ENCODE measurements around the gene ASB8.

DNA sequence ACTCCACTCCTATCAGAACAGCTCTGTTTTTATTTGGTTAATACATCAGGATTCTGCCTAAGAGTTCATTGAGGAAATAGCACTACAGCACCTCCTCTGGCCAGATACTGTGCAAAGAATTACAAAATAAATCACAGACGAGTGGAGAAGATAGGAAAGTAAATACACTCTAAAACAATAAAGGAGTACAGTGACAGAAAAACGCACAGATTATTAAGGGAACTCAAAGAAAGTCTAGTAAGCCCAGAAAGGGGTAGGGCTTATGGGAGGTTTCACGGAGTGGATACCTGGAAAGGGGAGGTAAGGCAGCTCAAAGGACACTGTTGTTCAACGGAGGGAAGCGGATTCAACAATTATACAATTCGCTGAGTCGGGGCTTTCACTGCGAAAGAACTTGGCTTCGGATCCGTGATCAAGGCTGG, 40.2 kb upstream of the ASB8 start:
- TF ChIP-seq ISL1 (CRISPR knock-in tag; IDR thresholded peaks at IDR 0.05) (no peak), ZFP30 (CRISPR knock-in tag; IDR thresholded peaks at IDR 0.05) (no peak), ESRRG (CRISPR knock-in tag; IDR thresholded peaks at IDR 0.05) (no peak), ARNTL (CRISPR knock-in tag; IDR thresholded peaks at IDR 0.05; ENCODE audit: borderline replicate concordance, low read depth) (no peak), SNAI2 (CRISPR knock-in tag; IDR thresholded peaks at IDR 0.05) (no peak)
- TF ChIP-seq, protein P1, sequence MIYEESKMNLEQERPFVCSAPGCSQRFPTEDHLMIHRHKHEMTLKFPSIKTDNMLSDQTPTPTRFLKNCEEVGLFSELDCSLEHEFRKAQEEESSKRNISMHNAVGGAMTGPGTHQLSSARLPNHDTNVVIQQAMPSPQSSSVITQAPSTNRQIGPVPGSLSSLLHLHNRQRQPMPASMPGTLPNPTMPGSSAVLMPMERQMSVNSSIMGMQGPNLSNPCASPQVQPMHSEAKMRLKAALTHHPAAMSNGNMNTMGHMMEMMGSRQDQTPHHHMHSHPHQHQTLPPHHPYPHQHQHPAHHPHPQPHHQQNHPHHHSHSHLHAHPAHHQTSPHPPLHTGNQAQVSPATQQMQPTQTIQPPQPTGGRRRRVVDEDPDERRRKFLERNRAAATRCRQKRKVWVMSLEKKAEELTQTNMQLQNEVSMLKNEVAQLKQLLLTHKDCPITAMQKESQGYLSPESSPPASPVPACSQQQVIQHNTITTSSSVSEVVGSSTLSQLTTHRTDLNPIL (CRISPR knock-in tag; IDR thresholded peaks at IDR 0.05; ENCODE audit: low read depth): no peak
- TF ChIP-seq, protein P2, sequence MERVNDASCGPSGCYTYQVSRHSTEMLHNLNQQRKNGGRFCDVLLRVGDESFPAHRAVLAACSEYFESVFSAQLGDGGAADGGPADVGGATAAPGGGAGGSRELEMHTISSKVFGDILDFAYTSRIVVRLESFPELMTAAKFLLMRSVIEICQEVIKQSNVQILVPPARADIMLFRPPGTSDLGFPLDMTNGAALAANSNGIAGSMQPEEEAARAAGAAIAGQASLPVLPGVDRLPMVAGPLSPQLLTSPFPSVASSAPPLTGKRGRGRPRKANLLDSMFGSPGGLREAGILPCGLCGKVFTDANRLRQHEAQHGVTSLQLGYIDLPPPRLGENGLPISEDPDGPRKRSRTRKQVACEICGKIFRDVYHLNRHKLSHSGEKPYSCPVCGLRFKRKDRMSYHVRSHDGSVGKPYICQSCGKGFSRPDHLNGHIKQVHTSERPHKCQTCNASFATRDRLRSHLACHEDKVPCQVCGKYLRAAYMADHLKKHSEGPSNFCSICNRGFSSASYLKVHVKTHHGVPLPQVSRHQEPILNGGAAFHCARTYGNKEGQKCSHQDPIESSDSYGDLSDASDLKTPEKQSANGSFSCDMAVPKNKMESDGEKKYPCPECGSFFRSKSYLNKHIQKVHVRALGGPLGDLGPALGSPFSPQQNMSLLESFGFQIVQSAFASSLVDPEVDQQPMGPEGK (CRISPR knock-in tag; IDR thresholded peaks at IDR 0.05; ENCODE audit: borderline replicate concordance): no peak
- TF ChIP-seq, protein P3, sequence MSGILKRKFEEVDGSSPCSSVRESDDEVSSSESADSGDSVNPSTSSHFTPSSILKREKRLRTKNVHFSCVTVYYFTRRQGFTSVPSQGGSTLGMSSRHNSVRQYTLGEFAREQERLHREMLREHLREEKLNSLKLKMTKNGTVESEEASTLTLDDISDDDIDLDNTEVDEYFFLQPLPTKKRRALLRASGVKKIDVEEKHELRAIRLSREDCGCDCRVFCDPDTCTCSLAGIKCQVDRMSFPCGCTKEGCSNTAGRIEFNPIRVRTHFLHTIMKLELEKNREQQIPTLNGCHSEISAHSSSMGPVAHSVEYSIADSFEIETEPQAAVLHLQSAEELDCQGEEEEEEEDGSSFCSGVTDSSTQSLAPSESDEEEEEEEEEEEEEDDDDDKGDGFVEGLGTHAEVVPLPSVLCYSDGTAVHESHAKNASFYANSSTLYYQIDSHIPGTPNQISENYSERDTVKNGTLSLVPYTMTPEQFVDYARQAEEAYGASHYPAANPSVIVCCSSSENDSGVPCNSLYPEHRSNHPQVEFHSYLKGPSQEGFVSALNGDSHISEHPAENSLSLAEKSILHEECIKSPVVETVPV (CRISPR knock-in tag; IDR thresholded peaks at IDR 0.05): no peak
